Mesenchymal stem cell (in vitro differentiated cells and primary cell): ENCODE data around the gene CHD1L.

Experiments used
- DNase-seq: peaks from one replicate; pipeline ENCODE4 v3.0.0-alpha.2; 2013
- H2AFZ ChIP-seq: one replicate; pipeline ENCODE4 v1.6.1; 2013; ENCODE audit warnings: low read depth, mild to moderate bottlenecking, control low read depth, inconsistent platforms, low read length, moderate library complexity
- H2AK5ac ChIP-seq: 2 replicates; pipeline ENCODE4 v1.6.1; 2013; ENCODE audit warnings: low read length, moderate library complexity, mild to moderate bottlenecking, inconsistent platforms; ENCODE audit not compliant: severe bottlenecking
- H2BK120ac ChIP-seq: one replicate; pipeline ENCODE4 v1.6.1; 2013; ENCODE audit warnings: low read depth, mild to moderate bottlenecking, inconsistent platforms, low read length, moderate library complexity
- H2BK12ac ChIP-seq, 2 experiments: one replicate each; pipeline ENCODE4 v1.6.1; 2013; ENCODE audit warnings: inconsistent platforms in 2 of 2, low read length in 2 of 2, mild to moderate bottlenecking in 2 of 2, moderate library complexity in 2 of 2, control low read depth in 1 of 2
- H2BK15ac ChIP-seq: one replicate; pipeline ENCODE4 v1.6.1; 2013; ENCODE audit warnings: mild to moderate bottlenecking, low read depth, inconsistent platforms; ENCODE audit not compliant: poor library complexity, severe bottlenecking
- H2BK5ac ChIP-seq: 2 replicates; pipeline ENCODE4 v1.6.1; 2013; ENCODE audit warnings: low read depth, mild to moderate bottlenecking, low read length, control low read depth, inconsistent platforms; ENCODE audit not compliant: poor library complexity, severe bottlenecking
- H3K14ac ChIP-seq, 2 experiments: one replicate each; pipeline ENCODE4 v1.6.1; 2013; ENCODE audit warnings: inconsistent platforms in 2 of 2, low read length in 2 of 2, control low read depth in 1 of 2, mild to moderate bottlenecking in 1 of 2, moderate library complexity in 1 of 2
- H3K18ac ChIP-seq, 2 experiments: one replicate each; pipeline ENCODE4 v1.6.1; 2013; ENCODE audit warnings: inconsistent platforms in 2 of 2, low read length in 2 of 2, control low read depth in 1 of 2, low read depth in 1 of 2, mild to moderate bottlenecking in 1 of 2
- H3K23ac ChIP-seq, 2 experiments: one replicate each; pipeline ENCODE4 v1.6.1; 2013; ENCODE audit warnings: inconsistent platforms in 2 of 2, low read length in 2 of 2, mild to moderate bottlenecking in 2 of 2, moderate library complexity in 2 of 2, control low read depth in 1 of 2
- H3K27ac ChIP-seq: 2 replicates; pipeline ENCODE4 v1.5.1; 2013; ENCODE audit warnings: mild to moderate bottlenecking, moderate library complexity, low read length, control low read depth, inconsistent platforms; ENCODE audit not compliant: poor library complexity, severe bottlenecking
- H3K27me3 ChIP-seq, 2 experiments: 2 replicates each; pipeline versions ENCODE4 v1.6.1 to v1.7.0; 2013; ENCODE audit warnings: low read length in 2 of 2, mild to moderate bottlenecking in 2 of 2, moderate library complexity in 2 of 2, control low read depth in 1 of 2, inconsistent platforms in 1 of 2; ENCODE audit not compliant: control insufficient read depth in 1 of 2, insufficient read depth in 1 of 2
- H3K36me3 ChIP-seq, 2 experiments: 2 replicates each; pipeline versions ENCODE4 v1.6.1 to v1.7.0; 2013; ENCODE audit warnings: low read length in 2 of 2, control low read depth in 1 of 2, inconsistent platforms in 1 of 2, low read depth in 1 of 2, mild to moderate bottlenecking in 1 of 2; ENCODE audit not compliant: insufficient read depth in 2 of 2, control insufficient read depth in 1 of 2
- H3K4ac ChIP-seq, 2 experiments: one replicate each; pipeline ENCODE4 v1.6.1; 2013; ENCODE audit warnings: inconsistent platforms in 2 of 2, low read length in 2 of 2, mild to moderate bottlenecking in 2 of 2, moderate library complexity in 2 of 2, control low read depth in 1 of 2, low read depth in 1 of 2
- H3K4me1 ChIP-seq: 2 replicates; pipeline ENCODE4 v1.6.1; 2013; ENCODE audit warnings: low read depth, low read length, control low read depth; ENCODE audit not compliant: control insufficient read depth, insufficient read depth
- H3K4me2 ChIP-seq: 2 replicates; pipeline ENCODE4 v1.6.1; 2013; ENCODE audit warnings: low read length, mild to moderate bottlenecking, inconsistent platforms; ENCODE audit not compliant: poor library complexity, severe bottlenecking
- H3K4me3 ChIP-seq, 2 experiments: 2 replicates each; pipeline versions ENCODE4 v1.5.1 to v1.7.0; 2013; ENCODE audit warnings: low read length in 2 of 2, mild to moderate bottlenecking in 2 of 2, control low read depth in 1 of 2, low read depth in 1 of 2; ENCODE audit not compliant: insufficient read depth in 1 of 2
- H3K79me1 ChIP-seq: replicated peaks from 2 replicates; pipeline ENCODE4 v1.6.1; 2013; ENCODE audit warnings: mild to moderate bottlenecking, control low read depth, low read length, inconsistent platforms; ENCODE audit not compliant: poor library complexity, severe bottlenecking
- H3K9ac ChIP-seq: 2 replicates; pipeline ENCODE4 v1.7.0; 2013; ENCODE audit warnings: mild to moderate bottlenecking, low read length, moderate library complexity
- H3K9me3 ChIP-seq: 2 replicates; pipeline ENCODE4 v1.7.0; 2013; ENCODE audit warnings: mild to moderate bottlenecking, low read length; ENCODE audit not compliant: control insufficient read depth
- H4K8ac ChIP-seq: one replicate; pipeline ENCODE4 v1.6.1; 2013; ENCODE audit warnings: inconsistent platforms, mild to moderate bottlenecking, low read length, moderate library complexity
- H4K91ac ChIP-seq: one replicate; pipeline ENCODE4 v1.6.1; 2013; ENCODE audit warnings: mild to moderate bottlenecking, low read length, inconsistent platforms
- WGBS: methylation state at CpG from one replicate; pipeline ENCODE4 v1.1.7; 2013; ENCODE audit warnings: mixed read lengths; 5-methylcytosine and 5-hydroxymethylcytosine counted together

CHD1L gene

DNA sequence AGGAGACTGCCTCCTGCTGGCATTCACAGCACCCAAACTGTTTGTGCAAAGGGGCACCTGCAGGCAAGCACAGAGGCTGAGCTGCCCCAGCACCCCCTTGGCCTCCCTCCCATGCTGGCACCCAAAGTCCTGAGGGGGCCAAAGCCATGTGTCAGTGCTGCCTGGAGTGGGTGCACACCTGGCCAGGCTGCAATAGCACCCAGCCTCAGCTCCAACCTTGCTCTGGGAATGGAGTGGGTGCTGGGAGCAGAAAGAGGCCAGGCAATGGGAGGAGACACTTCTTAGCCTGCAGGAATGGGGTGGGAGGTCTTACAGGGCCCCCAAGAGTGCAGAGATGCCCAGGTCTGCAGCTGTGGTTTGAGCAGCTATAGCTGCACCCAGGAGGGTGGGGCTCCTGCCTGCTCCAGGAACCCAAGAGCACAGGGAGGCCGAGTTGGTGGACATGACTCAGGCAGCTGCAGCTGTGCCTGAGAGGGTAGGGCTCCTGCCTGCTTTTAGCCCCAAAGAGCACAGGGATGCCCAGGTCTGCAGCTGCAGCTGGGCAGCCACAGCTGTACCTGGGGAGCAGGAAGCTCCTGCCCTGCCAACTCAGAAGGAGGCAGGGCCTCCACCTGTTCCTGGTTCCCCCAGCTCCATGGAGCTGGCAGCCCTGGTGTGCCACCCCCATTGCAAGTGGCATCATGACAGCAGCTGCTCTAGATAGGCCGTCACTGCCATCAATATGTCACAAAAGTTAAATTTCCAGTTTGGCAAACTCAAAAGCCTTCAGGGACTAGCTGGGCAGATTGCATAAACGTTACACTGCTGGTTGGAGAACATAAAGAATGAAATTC, 5.3 kb upstream of the CHD1L start:
- H2AK5ac ChIP-seq, result no peak overlapping the region
- H3K9ac ChIP-seq, result no peak overlapping the region
- H2AFZ ChIP-seq, result no peak overlapping the region
- 76% methylated on average over 3 of the region's 3 CpGs for WGBS
- no peaks in the 10 kb centered on the region for H3K79me1 ChIP-seq
- no peak overlapping the region for H3K14ac ChIP-seq
- H4K91ac ChIP-seq, result no peak overlapping the region
- no peak overlapping the region for H4K8ac ChIP-seq
- no peak overlapping the region for H3K27ac ChIP-seq
- no peaks in the 10 kb centered on the region for H3K9me3 ChIP-seq
- no peaks in the 10 kb centered on the region for H3K4me1 ChIP-seq
- no peak overlapping the region for H3K18ac ChIP-seq
- H2BK12ac ChIP-seq, result no peak overlapping the region
- no peak overlapping the region for H3K23ac ChIP-seq
- H3K4me2 ChIP-seq, result no peak overlapping the region
- no peak overlapping the region for H2BK15ac ChIP-seq
- no peaks in the 10 kb centered on the region for H3K27me3 ChIP-seq
- no peak overlapping the region for H3K4ac ChIP-seq
- H2BK5ac ChIP-seq, result no peak overlapping the region
- no peak overlapping the region for H2BK120ac ChIP-seq
- H3K36me3 ChIP-seq, result no peaks in the 10 kb centered on the region
- no peak overlapping the region for H3K4me3 ChIP-seq
- DNase-seq, result no peak

DNA sequence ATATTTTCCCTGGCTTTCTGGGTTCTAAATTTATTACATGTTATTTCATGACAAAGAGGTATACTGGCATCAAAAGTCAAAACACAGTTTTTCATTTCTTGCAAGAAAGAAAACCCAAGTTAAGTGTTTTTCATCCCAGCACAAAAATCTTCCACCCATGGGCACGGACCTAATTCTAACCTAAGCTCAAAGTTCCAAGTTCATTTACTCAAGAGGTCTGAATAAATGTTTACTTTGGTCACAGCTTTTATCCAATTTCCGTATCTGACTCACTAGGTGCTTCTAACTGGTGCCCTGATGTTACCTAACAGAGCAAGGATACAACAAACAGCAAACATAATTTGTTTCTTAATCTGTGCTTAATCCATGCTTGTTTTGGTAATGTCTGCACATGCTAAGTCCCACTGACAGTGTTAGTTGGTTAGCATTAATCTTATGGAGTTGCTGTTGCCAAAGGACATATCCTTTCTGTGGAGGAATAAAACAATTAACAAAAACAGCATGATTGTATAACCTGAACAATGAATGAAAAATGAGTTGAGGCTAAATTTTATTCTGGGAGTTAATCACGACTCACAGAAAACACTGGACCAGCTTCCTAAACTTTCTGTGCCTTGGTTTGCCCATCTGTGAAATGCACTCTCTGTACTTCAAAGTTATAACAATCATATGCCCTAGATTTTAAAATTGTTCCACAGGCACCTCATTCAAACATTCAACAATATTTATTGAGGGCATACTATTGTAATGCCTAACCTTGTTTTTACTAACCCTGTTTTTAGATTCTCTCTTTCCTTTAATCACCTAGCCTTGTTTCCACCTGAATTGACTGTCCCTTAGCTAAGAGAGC, 4.2 kb upstream of the CHD1L start:
- WGBS, result 44% methylated on average over 2 of the region's 3 CpGs

DNA sequence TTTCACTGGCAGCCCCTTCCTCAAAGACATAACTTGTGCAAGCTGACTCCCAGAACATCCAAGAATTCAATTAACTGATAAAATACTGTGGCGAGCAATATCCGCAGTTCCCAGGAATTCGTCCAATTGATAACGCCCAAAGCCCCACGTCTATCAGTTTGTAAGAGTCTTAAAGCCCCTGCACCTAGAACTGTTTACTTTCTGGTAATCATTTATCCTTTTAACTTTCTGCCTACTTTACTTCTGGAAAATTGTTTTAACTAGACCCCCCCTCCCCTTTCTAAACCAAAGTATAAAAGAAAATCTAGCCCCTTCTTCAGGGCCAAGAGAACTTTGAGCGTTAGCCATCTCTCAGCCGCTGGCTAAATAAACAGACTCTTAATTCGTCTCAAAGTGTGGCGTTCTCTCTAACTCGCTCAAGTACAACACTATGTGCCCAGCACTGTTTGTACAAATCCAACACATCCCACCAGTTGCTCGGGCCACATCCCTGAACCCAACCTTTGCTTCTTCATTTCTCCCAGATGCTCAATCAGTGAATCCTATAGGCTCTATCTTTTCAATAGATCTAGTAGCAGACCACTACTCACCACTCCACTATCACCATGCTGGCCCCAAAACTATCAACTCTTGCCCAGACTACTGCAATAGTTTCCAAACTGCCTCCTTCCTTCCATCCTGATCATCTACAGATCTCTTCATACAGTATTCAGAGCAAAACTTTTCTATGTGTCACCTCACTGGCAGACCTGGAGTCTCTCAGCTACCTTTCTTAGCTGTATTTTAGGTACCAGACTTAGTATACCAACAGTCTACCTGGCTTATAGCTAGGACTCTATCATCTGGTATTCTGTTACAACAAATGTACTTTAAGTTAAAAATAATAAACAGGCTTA, 3.3 kb upstream of the CHD1L start:
- H3K14ac ChIP-seq, result no peak overlapping the region
- no peak overlapping the region for H2BK15ac ChIP-seq
- H2BK5ac ChIP-seq, result no peak overlapping the region
- no peak overlapping the region for H3K4ac ChIP-seq
- H3K18ac ChIP-seq, result no peak overlapping the region
- H2AFZ ChIP-seq, result no peak overlapping the region
- no peak overlapping the region for H3K27ac ChIP-seq
- H4K8ac ChIP-seq, result no peak overlapping the region
- H2AK5ac ChIP-seq, result no peak overlapping the region
- H3K9ac ChIP-seq, result no peak overlapping the region
- H3K4me2 ChIP-seq, result no peak overlapping the region
- no peaks in the 10 kb centered on the region for H3K79me1 ChIP-seq
- DNase-seq, result no peak
- H3K27me3 ChIP-seq, result no peaks in the 10 kb centered on the region
- H2BK12ac ChIP-seq, result no peak overlapping the region
- no peak overlapping the region for H2BK120ac ChIP-seq
- no peaks in the 10 kb centered on the region for H3K4me1 ChIP-seq
- H3K9me3 ChIP-seq, result no peaks in the 10 kb centered on the region
- no peak overlapping the region for H4K91ac ChIP-seq
- no peaks in the 10 kb centered on the region for H3K36me3 ChIP-seq
- H3K4me3 ChIP-seq, result no peak overlapping the region
- H3K23ac ChIP-seq, result no peak overlapping the region
- WGBS, result 92% methylated on average over 11 of the region's 11 CpGs

More for the DNA sequence above, 4.2 kb upstream of the CHD1L start:
- Histone ChIP-seq H3K4ac (no peak overlapping the region), H3K4me3 (no peak overlapping the region), H3K36me3 (no peaks in the 10 kb centered on the region), H2AK5ac (no peak overlapping the region), H3K14ac (no peak overlapping the region), H3K23ac (no peak overlapping the region), H2AFZ (no peak overlapping the region), H2BK15ac (no peak overlapping the region), H3K9ac (no peak overlapping the region), H3K79me1 (no peaks in the 10 kb centered on the region), H2BK120ac (no peak overlapping the region), H3K4me2 (no peak overlapping the region), H4K91ac (no peak overlapping the region), H4K8ac (no peak overlapping the region), H3K4me1 (no peaks in the 10 kb centered on the region), H3K27ac (no peak overlapping the region), H2BK12ac (no peak overlapping the region), H3K9me3 (no peaks in the 10 kb centered on the region), H3K18ac (no peak overlapping the region), H3K27me3 (no peaks in the 10 kb centered on the region), H2BK5ac (no peak overlapping the region)
- DNase-seq, result no peak
